ENCODE measurements around the gene CCDC15. TPM values are rescaled to one million over a fixed set of nuclear protein-coding genes. Genes with fewer than 3 reads are reported as not detected.

Gene CCDC15
- total RNA-seq, 1 donor from 2014 or later = 2.9 TPM

DNA sequence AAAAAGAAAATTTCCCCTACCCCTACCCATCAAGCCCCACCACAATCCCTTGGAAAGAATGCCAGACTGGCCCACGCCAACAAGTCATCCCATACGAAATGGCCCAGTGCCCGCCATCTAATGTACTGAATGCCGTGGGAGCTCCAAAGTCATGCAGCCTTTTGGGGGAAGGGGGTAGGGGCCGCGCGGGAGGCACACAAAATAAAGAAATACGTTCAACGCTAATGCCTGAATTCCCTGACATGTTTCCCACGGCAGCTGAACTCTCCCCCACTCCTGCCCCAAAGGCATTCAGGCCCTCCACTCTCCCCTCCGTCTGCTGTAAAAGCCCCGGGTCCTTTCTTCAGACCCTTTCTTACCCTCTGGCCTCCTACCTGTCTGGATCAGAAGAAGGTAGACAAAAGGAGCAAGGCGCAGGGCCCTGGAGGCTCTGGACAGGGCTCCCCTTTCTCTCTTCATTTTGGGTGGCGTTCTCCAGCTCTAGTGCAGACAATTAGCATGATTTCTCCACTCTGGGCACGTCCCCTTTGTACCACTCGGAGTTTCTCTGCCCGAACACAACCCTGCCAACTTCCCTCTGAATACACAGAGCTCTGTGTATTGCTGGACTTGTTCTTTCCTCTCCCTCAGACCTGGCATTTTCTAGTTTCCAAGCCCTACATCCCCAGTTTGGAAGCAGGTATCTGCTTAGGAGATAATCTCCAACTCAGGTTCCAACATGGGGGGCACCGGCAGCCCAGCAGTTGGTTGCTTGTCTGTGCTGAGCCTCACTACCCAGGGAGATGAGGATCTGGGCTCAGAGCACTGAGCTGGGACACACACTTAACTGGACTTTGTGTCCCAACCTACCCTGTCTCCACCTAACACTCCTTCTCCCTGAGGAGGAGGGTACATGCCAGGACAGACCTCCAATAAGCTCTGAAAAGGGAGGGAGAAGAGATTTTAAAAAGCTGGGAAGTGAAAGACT is 18.2 kb upstream of the CCDC15 start, which contains the start of gene HEPACAM:
Gene HEPACAM (minus strand): TSS at position 500 of the 967 bp plus-strand sequence. CDS start 41 bp downstream, at position 459.
- no peak for DNase-seq (ENCODE audit: extremely low spot score in 2 of 2)
- Histone ChIP-seq H3K9me3 (no peaks in the 10 kb centered on the region), H3K27me3 (no peaks in the 10 kb centered on the region), H3K4me3 (no peak within 1 kb of the TSS), H3K27ac (no peak within 1 kb of the TSS), H3K36me3 (no peaks in the 10 kb centered on the region), H3K4me1 (no peaks in the 10 kb centered on the region)
- intact Hi-C loops (cut with DNase I) = no loop called here
- TF ChIP-seq POLR2A (IDR thresholded peaks at IDR 0.05) (no peak), POLR2AphosphoS5 (IDR thresholded peaks at IDR 0.05; ENCODE audit: insufficient read depth in 1 of 2, low read depth in 1 of 2) (no peak)
- TF ChIP-seq, protein P1, sequence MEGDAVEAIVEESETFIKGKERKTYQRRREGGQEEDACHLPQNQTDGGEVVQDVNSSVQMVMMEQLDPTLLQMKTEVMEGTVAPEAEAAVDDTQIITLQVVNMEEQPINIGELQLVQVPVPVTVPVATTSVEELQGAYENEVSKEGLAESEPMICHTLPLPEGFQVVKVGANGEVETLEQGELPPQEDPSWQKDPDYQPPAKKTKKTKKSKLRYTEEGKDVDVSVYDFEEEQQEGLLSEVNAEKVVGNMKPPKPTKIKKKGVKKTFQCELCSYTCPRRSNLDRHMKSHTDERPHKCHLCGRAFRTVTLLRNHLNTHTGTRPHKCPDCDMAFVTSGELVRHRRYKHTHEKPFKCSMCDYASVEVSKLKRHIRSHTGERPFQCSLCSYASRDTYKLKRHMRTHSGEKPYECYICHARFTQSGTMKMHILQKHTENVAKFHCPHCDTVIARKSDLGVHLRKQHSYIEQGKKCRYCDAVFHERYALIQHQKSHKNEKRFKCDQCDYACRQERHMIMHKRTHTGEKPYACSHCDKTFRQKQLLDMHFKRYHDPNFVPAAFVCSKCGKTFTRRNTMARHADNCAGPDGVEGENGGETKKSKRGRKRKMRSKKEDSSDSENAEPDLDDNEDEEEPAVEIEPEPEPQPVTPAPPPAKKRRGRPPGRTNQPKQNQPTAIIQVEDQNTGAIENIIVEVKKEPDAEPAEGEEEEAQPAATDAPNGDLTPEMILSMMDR (IDR thresholded peaks at IDR 0.05) = no peak

- intact Hi-C loops (cut with DNase I) = no loop called here
- Histone ChIP-seq H3K4me3 (no peak overlapping the region), H3K27me3 (no peaks in the 10 kb centered on the region), H3K9me3 (no peaks in the 10 kb centered on the region), H3K27ac (no peak overlapping the region), H3K4me1 (no peaks in the 10 kb centered on the region), H3K36me3 (no peaks in the 10 kb centered on the region)
- no peak for TF ChIP-seq POLR2AphosphoS5 (IDR thresholded peaks at IDR 0.05; ENCODE audit: insufficient read depth in 1 of 2, low read depth in 1 of 2)
- TF ChIP-seq, protein P1 (IDR thresholded peaks at IDR 0.05) = no peak
- TF ChIP-seq POLR2A (IDR thresholded peaks at IDR 0.05) = no peak
- DNase-seq (ENCODE audit: extremely low spot score in 2 of 2) = no peak
Observed at GRCh38 chr11:124937336-124937935, 16.6 kb upstream of the CCDC15 start.

- H3K36me3 ChIP-seq = no peaks in the 10 kb centered on the region
- intact Hi-C loops (cut with DNase I) = no loop called here
- DNase-seq (ENCODE audit: extremely low spot score in 2 of 2) = no peak
- no peaks in the 10 kb centered on the region for H3K4me1 ChIP-seq
- H3K9me3 ChIP-seq = no peaks in the 10 kb centered on the region
- H3K4me3 ChIP-seq = no peak overlapping the region
- H3K27ac ChIP-seq = no peak overlapping the region
- H3K27me3 ChIP-seq = no peaks in the 10 kb centered on the region
- no peak for TF ChIP-seq POLR2AphosphoS5 (IDR thresholded peaks at IDR 0.05; ENCODE audit: insufficient read depth in 1 of 2, low read depth in 1 of 2)
- TF ChIP-seq, protein P1 (IDR thresholded peaks at IDR 0.05) = no peak
- no peak for TF ChIP-seq POLR2A (IDR thresholded peaks at IDR 0.05)
Observed at GRCh38 chr11:124938206-124938765, 15.7 kb upstream of the CCDC15 start.

DNA sequence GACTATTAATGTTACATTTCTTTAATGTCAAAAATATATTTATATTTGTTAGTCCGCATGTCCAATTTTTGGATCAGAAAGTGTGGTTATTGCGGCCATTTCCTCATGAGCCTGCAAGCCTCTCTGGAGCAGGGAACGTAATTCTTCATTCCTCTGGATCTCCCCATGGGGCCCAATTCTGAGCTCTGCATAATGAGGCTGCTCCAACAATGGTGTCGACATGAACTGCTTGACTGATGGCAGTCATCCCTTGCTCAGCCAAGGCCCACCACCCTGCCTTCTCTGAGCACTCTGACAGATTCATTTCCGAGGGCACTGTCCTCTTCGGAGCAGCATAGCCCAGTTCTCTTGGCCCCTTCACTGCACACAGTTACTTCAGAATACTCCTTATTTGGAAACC is 15.0 kb upstream of the CCDC15 start:
- Histone ChIP-seq H3K4me1 (no peaks in the 10 kb centered on the region), H3K27ac (no peak overlapping the region), H3K27me3 (no peaks in the 10 kb centered on the region), H3K36me3 (no peaks in the 10 kb centered on the region), H3K4me3 (no peak overlapping the region), H3K9me3 (no peaks in the 10 kb centered on the region)
- TF ChIP-seq POLR2A (IDR thresholded peaks at IDR 0.05) (no peak), POLR2AphosphoS5 (IDR thresholded peaks at IDR 0.05; ENCODE audit: insufficient read depth in 1 of 2, low read depth in 1 of 2) (no peak)
- TF ChIP-seq, protein P1 (IDR thresholded peaks at IDR 0.05) = no peak
- no peak for DNase-seq (ENCODE audit: extremely low spot score in 2 of 2)
- intact Hi-C loops (cut with DNase I) = no loop called here

Data from vagina (tissue), 2 donors.